Psoas muscle (tissue), 8 donors: ENCODE measurements around the gene PSPN. TPM values are rescaled to one million over a fixed set of nuclear protein-coding genes. Genes with fewer than 3 reads are reported as not detected.
"Not testable (repeated sequence)": the region's sequence is repeated elsewhere in the genome, so short reads cannot be mapped to it uniquely, and the experiment has no call there.

ENCODE experiments used
- ATAC-seq, 4 donors: fragments of 200-7000 bp; cut with Tn5 transposase; one replicate each; pipeline ENCODE4 v1.9.1; 2020; ENCODE audit warnings: moderate library complexity in 3 of 4, mild to moderate bottlenecking in 2 of 4
- DNase-seq, 2 donors: peaks; one replicate each; pipeline ENCODE4 v3.0.0-alpha.2; 2020
- H3K27ac ChIP-seq: fragments of 200-600 bp; one replicate; pipeline ENCODE4 v1.8.0; 2022
- H3K27me3 ChIP-seq, 3 donors: fragments of 200-600 bp in 1 of 3; one replicate each; pipeline versions ENCODE4 v1.6.1 to v1.8.0; 2013 to 2022; ENCODE audit warnings: low read length in 2 of 3, mild to moderate bottlenecking in 2 of 3, moderate library complexity in 1 of 3; ENCODE audit not compliant: insufficient read depth in 3 of 3
- H3K36me3 ChIP-seq, 2 donors: fragments of 200-600 bp in 1 of 2; one replicate each; pipeline versions ENCODE4 v1.6.1 to v1.8.0; 2013 to 2022; ENCODE audit warnings: low read depth in 1 of 2, mild to moderate bottlenecking in 1 of 2, moderate library complexity in 1 of 2; ENCODE audit not compliant: insufficient read depth in 1 of 2
- H3K4me1 ChIP-seq: fragments of 200-600 bp; one replicate; pipeline ENCODE4 v1.8.0; 2022
- H3K4me3 ChIP-seq: fragments of 200-600 bp; one replicate; pipeline ENCODE4 v1.8.0; 2022; ENCODE audit warnings: mild to moderate bottlenecking
- H3K9me3 ChIP-seq: fragments of 200-600 bp; one replicate; pipeline ENCODE4 v1.8.0; 2022
- WGBS, 3 donors: extraction: QIAGEN DNeasy Blood & Tissue Kit; methylation state at CpG; one replicate each; pipeline versions ENCODE4 v1.1.6 to v1.1.7; 2013; 5-methylcytosine and 5-hydroxymethylcytosine counted together
- intact Hi-C, 2 donors: fragments of 100-400 bp; cut with DNase I; formaldehyde crosslinking; loops; one replicate each; pipeline versions ENCODE4 v1.11.0 to v1.14.2; 2022
- polyA plus RNA-seq, 3 donors: library from polyadenylated mRNA; stranded (reverse); fragments of 200-250 nt; gene quantifications; one replicate each; pipeline ENCODE4 v1.2.3, GENCODE V29; 2013
- total RNA-seq, 4 donors: library from RNA; stranded (reverse); fragmentation: NEBNext Ultra II Directional in 2 of 4; extraction: Animal tissue kit (Norgen Biotek cat#: 25700) in 2 of 4; gene quantifications; one replicate each; pipeline versions ENCODE4 v1.2.1 to v1.2.4, GENCODE V29; 2021 to 2023
- TF ChIP-seq, protein P1 (sequence below): fragments of 200-600 bp; IDR thresholded peaks from one replicate; pipeline ENCODE4 v1.8.0; 2022; ENCODE audit warnings: antibody characterized with exemption
- donor health status: healthy with polysubstance abuse.
- donor health status: DM: no; HTN: no; CAD: no; lungs with moderate emphysema.
- donor health status: Bipolar disorder and iron deficiency.
- donor health status: healthy.
- donor health status: DM: yes; HTN: yes; CAD: no.
- donor health status: DM: no; HTN: no; CAD: no.
- donor health status: DM: no; HTN: no; CAD: no.
- donor health status: DM: yes; HTN: yes; CAD: no.

The PSPN gene
- total and polyA plus RNA-seq, 7 donors, result 0.34 to 1.3 (median 0.69) TPM

DNA sequence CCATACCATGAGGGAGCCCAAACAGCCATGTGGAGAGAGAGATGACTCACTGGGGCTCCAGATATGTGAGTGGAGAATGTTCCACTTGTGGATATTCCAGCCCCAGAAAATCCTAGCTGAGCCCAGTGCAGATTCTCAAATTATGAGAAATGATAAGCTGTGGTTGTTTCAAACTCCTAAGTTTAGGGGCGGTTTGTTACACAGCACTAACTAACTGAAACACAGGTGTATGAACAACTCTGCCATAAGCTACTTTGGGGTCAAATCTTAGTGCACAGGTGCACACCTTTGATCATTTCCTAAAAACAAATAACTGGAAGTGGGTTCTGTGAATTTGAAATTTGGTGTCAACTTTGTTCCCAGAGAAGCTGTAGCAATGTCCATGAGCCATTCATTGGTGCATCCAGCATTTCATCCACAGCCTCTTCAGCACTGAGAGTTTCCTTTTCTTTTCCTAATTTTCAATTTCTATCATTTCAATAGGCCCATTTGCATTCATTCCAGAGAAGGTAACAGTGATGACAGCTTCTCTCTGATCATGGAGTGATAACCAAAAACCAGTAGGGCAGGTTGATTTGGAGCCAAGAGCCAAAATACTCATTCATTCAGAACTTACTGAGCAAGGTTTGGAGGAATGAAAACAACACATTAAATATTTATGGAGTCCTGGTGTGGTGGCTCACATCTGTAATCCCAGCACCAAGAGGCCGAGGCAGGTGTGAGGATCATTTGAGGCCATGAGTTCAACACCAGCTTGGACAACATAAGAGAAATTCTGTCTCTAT is 23.2 kb downstream of the PSPN start:
- TF ChIP-seq, protein P1, sequence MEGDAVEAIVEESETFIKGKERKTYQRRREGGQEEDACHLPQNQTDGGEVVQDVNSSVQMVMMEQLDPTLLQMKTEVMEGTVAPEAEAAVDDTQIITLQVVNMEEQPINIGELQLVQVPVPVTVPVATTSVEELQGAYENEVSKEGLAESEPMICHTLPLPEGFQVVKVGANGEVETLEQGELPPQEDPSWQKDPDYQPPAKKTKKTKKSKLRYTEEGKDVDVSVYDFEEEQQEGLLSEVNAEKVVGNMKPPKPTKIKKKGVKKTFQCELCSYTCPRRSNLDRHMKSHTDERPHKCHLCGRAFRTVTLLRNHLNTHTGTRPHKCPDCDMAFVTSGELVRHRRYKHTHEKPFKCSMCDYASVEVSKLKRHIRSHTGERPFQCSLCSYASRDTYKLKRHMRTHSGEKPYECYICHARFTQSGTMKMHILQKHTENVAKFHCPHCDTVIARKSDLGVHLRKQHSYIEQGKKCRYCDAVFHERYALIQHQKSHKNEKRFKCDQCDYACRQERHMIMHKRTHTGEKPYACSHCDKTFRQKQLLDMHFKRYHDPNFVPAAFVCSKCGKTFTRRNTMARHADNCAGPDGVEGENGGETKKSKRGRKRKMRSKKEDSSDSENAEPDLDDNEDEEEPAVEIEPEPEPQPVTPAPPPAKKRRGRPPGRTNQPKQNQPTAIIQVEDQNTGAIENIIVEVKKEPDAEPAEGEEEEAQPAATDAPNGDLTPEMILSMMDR, result no peak
- ATAC-seq (no peak), DNase-seq (no peak)
- WGBS, 3 donors, result 88 to 94% (median 92%) methylated on average over 2 of the region's 2 CpGs
- H3K27ac ChIP-seq, result no peak overlapping the region
- peaks cover 0 to 2% (median 0%) of the 10 kb centered on the region in 3 donors for H3K27me3 ChIP-seq
- no peak overlapping the region for H3K4me3 ChIP-seq
- intact Hi-C loops, result no loop called here
- H3K4me1 ChIP-seq, result no peaks in the 10 kb centered on the region
- no peaks in the 10 kb centered on the region for H3K36me3 ChIP-seq
- H3K9me3 ChIP-seq, result no peaks in the 10 kb centered on the region

DNA sequence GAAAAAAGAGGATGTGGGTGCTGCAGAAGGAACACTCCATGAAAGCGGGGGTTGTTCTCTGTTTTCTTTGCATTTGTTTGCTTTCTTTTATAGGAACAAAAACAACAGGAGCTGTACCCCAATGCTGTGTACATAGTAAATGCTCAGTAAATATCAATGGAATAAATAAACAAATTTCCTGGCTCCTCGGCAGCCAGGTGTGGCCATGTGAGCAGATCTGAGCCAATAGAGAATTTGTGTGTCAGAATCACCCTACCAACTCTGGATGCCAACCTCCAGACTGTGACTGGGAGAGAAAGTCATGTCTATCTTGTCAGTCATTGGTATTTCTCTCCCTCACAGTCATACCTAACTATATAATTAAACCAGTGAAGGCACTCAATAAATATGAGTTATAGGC is 25.0 kb downstream of the PSPN start:
- Histone ChIP-seq H3K36me3 (no peaks in the 10 kb centered on the region), H3K27ac (no peak overlapping the region), H3K9me3 (no peaks in the 10 kb centered on the region), H3K4me1 (no peaks in the 10 kb centered on the region), H3K4me3 (no peak overlapping the region), H3K27me3 (peaks cover 0 to 2% (median 0%) of the 10 kb centered on the region in 3 donors)
- TF ChIP-seq, protein P1, result no peak
- ATAC-seq (no peak), DNase-seq (no peak)
- intact Hi-C loops, result no loop called here
- WGBS, 3 donors, result 80 to 85% (median 81%) methylated on average over 2 of the region's 2 CpGs

DNA sequence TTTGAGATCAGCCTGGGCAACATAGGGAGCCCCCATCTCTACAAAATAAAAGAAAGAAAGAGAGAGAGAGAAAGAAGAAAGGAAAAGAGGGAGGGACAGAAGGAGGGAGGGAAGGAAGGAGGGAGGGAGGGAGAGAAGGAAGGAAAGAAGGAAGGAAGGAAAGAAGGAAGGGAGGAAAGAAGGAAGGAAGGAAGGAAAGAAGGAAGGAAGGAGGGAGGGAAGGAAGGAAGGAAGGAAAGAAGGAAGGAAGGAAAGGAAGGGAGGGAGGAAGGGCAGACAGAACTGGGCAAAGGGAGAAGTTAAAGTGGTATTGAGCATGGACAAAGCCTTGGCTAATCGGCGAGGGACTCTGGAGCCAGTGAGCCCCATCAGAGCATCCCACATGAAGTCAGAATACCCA is 26.5 kb downstream of the PSPN start:
- H3K4me1 ChIP-seq, H3K36me3 ChIP-seq, ATAC-seq, H3K4me3 ChIP-seq, H3K27me3 ChIP-seq, intact Hi-C loops, H3K27ac ChIP-seq, H3K9me3 ChIP-seq, DNase-seq: not testable (repeated sequence)
- 61 to 68% (median 61%) methylated on average over 2 of the region's 2 CpGs for WGBS, 3 donors

DNA sequence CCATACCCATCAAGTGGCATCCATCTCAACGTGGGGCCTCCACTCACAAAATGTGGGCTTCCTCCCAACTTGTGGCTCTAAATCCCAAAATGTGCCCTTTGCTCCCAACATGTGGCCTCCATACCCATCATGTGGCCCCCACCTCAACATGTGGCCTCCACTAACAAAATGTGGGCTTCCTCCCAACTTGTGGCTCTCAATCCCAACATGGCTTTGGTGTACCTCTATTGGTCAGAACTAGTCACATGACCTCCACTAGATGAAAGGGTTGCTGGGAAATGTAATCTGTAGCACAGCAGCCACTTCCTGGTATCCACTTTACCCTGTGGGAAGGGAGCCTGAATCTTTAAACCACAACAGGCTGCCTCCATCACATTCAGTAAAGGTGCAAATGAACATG is 32.3 kb downstream of the PSPN start:
- no peak for DNase-seq
- Histone ChIP-seq H3K9me3 (no peaks in the 10 kb centered on the region), H3K4me3 (no peak overlapping the region), H3K27me3 (peaks cover 0 to 4% (median 2%) of the 10 kb centered on the region in 3 donors), H3K4me1 (no peaks in the 10 kb centered on the region), H3K27ac (no peak overlapping the region), H3K36me3 (no peaks in the 10 kb centered on the region)
- TF ChIP-seq, protein P1, result no peak
- ATAC-seq, result no peak
- intact Hi-C loops, result no loop called here
- WGBS, 3 donors, result 89 to 96% (median 95%) methylated on average over 1 of the region's 1 CpG

DNA sequence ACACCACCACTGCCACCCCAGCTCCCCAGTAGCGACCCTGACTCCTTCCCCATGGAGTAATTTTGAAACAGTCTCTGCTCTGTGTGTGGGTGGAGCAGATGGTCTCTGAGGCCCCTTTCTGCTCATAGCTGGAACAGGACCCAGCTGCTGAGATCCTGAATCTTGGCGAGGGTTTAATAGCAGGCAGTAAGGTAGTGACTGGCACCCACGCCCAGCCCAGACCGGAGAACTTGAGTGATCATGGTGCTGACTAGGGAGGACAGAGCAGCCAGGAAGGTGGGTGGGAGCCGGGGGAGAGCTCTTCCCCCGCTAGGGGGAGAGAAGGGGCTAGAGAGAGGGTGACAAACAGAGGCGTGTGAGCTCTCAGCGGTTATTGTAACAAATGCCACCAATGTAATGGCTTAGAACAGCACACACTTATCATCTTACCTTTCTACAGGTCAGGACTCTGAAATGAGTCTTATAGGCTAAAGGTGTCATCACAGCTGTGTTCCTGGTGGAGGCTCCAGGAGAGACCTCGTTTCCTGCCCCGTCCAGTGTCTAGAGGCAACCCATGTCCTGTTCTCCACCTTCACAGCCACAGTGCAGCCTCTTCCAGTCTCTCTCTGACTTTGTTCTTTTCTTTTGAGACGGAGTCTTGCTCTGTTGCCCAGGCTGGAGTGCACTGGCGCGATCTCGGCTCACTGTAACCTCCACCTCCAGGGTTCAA is 35.1 kb downstream of the PSPN start:
- intact Hi-C loops, result no loop called here
- WGBS, 3 donors, result 48 to 54% (median 49%) methylated on average over 14 of the region's 14 CpGs
- ATAC-seq (no peak), DNase-seq (no peak)
- peaks cover 0 to 4% (median 2%) of the 10 kb centered on the region in 3 donors for H3K27me3 ChIP-seq
- H3K4me1 ChIP-seq, result no peaks in the 10 kb centered on the region
- H3K36me3 ChIP-seq, result no peaks in the 10 kb centered on the region
- no peaks in the 10 kb centered on the region for H3K9me3 ChIP-seq
- no peak overlapping the region for H3K27ac ChIP-seq
- TF ChIP-seq, protein P1, result no peak
- H3K4me3 ChIP-seq, result no peak overlapping the region
